Measurements from ENCODE around the gene CCK. TPM values are rescaled to one million over a fixed set of nuclear protein-coding genes. Genes with fewer than 3 reads are reported as not detected.
"Not testable (repeated sequence)": the region's sequence is repeated elsewhere in the genome, so short reads cannot be mapped to it uniquely, and the experiment has no call there.

The CCK gene
- polyA plus RNA-seq, 1 experiment, result 3.7 TPM

DNA sequence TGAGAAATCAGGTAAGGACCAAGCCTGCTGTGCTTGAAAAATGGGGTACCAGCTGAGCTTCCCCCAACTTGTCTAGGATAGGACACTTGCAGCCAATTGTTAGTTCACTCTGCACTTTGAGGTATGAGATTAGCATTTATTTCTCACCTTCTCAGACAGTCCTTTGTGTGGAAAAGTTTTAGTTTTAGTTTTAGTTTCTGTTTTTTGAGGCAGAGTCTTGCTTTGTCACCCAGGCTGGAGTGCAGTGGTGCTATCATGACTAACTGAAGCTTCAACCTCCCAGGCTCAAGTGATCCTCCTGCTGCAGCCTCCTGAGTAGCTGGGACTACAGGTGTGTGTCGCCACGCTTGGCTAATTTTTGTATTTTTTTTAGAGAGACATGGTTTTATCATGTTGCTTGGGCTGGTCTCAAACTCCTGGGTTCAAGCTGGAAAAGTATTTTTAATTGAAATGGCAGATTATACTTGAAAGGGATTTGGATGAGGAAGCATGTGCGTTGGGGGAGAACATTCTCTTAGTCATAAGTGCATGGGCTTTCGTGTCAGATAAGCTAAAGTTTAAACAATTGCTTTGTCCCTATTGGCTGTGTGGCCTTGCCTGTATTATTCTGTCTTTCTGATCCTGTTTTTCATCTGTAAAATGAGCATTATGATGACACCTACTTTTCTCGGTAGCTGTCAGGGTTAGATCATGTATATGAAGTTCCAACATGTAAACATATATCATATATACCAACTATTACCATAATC lies 25.2 kb upstream of the CCK start:
- ChIA-PET POLR2A (no interaction called here), CTCF (no interaction called here)
- H3K9me3 ChIP-seq (ENCODE audit: control insufficient read depth, insufficient read depth, low read length), result no peaks in the 10 kb centered on the region
- no peaks in the 10 kb centered on the region for H3K27me3 ChIP-seq (ENCODE audit: control insufficient read depth, insufficient read depth, low read length)
- no peak overlapping the region for H3K27ac ChIP-seq (ENCODE audit: low read depth, low read length)
- no peak overlapping the region for H3K4me3 ChIP-seq (ENCODE audit: low read depth, low read length)
- no peak for DNase-seq (ENCODE audit: low read depth, low spot score)
- TF ChIP-seq, protein P1, sequence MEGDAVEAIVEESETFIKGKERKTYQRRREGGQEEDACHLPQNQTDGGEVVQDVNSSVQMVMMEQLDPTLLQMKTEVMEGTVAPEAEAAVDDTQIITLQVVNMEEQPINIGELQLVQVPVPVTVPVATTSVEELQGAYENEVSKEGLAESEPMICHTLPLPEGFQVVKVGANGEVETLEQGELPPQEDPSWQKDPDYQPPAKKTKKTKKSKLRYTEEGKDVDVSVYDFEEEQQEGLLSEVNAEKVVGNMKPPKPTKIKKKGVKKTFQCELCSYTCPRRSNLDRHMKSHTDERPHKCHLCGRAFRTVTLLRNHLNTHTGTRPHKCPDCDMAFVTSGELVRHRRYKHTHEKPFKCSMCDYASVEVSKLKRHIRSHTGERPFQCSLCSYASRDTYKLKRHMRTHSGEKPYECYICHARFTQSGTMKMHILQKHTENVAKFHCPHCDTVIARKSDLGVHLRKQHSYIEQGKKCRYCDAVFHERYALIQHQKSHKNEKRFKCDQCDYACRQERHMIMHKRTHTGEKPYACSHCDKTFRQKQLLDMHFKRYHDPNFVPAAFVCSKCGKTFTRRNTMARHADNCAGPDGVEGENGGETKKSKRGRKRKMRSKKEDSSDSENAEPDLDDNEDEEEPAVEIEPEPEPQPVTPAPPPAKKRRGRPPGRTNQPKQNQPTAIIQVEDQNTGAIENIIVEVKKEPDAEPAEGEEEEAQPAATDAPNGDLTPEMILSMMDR (IDR thresholded peaks at IDR 0.05; ENCODE audit: low read depth, low read length), result no peak

- POLR2A ChIA-PET, result no interaction called here
- H3K27ac ChIP-seq (ENCODE audit: low read depth, low read length), result no peak overlapping the region
- no peak overlapping the region for H3K4me3 ChIP-seq (ENCODE audit: low read depth, low read length)
- no peaks in the 10 kb centered on the region for H3K9me3 ChIP-seq (ENCODE audit: control insufficient read depth, insufficient read depth, low read length)
- CTCF ChIA-PET, result no interaction called here
- H3K27me3 ChIP-seq (ENCODE audit: control insufficient read depth, insufficient read depth, low read length), result no peaks in the 10 kb centered on the region
- TF ChIP-seq, protein P1 (IDR thresholded peaks at IDR 0.05; ENCODE audit: low read depth, low read length), result no peak
- DNase-seq (ENCODE audit: low read depth, low spot score), result no peak
Measured at GRCh38 chr3:42289026-42289425, 23.0 kb upstream of the CCK start.

DNA sequence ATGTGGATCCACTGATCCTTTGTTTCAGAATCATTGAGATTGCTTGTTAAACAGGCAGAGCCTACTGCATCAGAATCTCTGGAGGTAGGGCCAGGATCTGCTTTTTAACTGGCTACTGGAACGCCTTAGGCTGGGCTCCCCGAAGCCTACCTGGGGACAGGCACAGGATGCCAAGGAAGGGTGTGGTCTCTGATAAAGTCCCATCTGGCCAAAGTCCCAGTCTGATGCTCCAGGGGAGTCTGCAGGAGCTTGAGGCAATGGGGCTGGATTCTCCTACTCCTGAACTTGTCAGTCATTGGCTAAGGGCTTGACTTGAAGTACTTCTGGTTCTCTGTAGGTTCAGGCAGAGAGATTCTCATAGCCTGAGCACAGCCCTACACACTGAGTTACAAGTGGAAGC lies 22.4 kb upstream of the CCK start:
- Histone ChIP-seq H3K27me3 (ENCODE audit: control insufficient read depth, insufficient read depth, low read length) (no peaks in the 10 kb centered on the region), H3K4me3 (ENCODE audit: low read depth, low read length) (no peak overlapping the region), H3K9me3 (ENCODE audit: control insufficient read depth, insufficient read depth, low read length) (no peaks in the 10 kb centered on the region), H3K27ac (ENCODE audit: low read depth, low read length) (no peak overlapping the region)
- POLR2A ChIA-PET, result no interaction called here
- CTCF ChIA-PET, result no interaction called here
- TF ChIP-seq, protein P1 (IDR thresholded peaks at IDR 0.05; ENCODE audit: low read depth, low read length), result no peak
- no peak for DNase-seq (ENCODE audit: low read depth, low spot score)

DNA sequence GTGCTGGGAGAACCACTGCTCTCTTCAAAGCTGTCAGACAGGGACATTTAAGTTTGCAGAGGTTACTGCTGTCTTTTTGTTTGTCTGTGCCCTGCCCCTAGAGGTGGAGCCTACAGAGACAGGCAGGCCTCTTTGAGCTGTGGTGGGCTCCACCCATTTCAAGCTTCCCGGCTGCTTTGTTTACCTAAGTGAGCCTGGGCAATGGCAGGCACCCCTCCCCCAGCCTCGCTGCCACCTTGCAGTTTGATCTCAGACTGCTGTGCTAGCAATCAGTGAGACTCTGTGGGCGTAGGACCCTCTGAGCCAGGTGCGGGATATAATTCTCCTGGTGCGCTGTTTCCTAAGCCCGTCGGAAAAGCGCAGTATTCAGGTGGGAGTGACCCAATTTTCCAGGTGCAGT lies 21.4 kb upstream of the CCK start:
- CTCF ChIA-PET; H3K27ac ChIP-seq (ENCODE audit: low read depth, low read length); POLR2A ChIA-PET; DNase-seq (ENCODE audit: low read depth, low spot score); H3K4me3 ChIP-seq (ENCODE audit: low read depth, low read length); H3K9me3 ChIP-seq (ENCODE audit: control insufficient read depth, insufficient read depth, low read length); H3K27me3 ChIP-seq (ENCODE audit: control insufficient read depth, insufficient read depth, low read length): not testable (repeated sequence)

DNA sequence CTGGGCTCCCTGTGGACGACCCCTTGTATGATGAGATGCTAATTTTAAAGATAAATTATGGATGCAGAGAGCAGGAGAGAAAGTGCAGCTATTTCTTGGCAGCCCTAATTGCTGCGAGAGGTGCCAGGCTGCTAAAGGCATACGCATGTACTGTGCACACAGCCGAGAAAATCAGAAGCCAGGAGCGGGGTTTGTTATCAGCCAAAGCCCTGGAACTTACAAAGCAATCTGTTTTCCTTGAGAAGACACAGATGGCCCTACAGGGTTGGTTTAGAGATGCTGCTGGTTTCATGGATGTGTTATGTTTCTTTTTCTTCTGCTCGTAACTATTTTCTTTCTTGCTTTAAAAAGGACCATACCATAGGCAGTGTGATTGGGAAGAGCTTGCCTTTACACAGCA lies 11.7 kb upstream of the CCK start:
- CTCF ChIA-PET, result no interaction called here
- Histone ChIP-seq H3K9me3 (ENCODE audit: control insufficient read depth, insufficient read depth, low read length) (0 out of 2 replicates have a peak, but pooled peaks cover 3% of the 10 kb centered on the region), H3K27ac (ENCODE audit: low read depth, low read length) (no peak overlapping the region), H3K27me3 (ENCODE audit: control insufficient read depth, insufficient read depth, low read length) (no peaks in the 10 kb centered on the region), H3K4me3 (ENCODE audit: low read depth, low read length) (no peak overlapping the region)
- DNase-seq (ENCODE audit: low read depth, low spot score), result no peak
- POLR2A ChIA-PET, result no interaction called here
- TF ChIP-seq, protein P1 (IDR thresholded peaks at IDR 0.05; ENCODE audit: low read depth, low read length), result no peak
